Thymus (tissue), 11 donors: ENCODE data around the gene FGF14. TPM values are rescaled to one million over a fixed set of nuclear protein-coding genes. Genes with fewer than 3 reads are reported as not detected.

Experiments used
- DNase-seq, 9 donors: peaks; one replicate each; pipeline ENCODE4 v3.0.0-alpha.2; 2013; ENCODE audit warnings: low spot score in 9 of 9, low read depth in 6 of 9, missing footprints in 1 of 9
- H3K27ac ChIP-seq, 2 donors: one replicate each; pipeline ENCODE4 v1.5.1; 2013; ENCODE audit warnings: control low read depth in 1 of 2, low read depth in 1 of 2, low read length in 1 of 2, mild to moderate bottlenecking in 1 of 2, moderate library complexity in 1 of 2
- H3K27me3 ChIP-seq, 2 donors: one replicate each; pipeline ENCODE4 v1.5.1; 2013; ENCODE audit warnings: low read length in 1 of 2; ENCODE audit not compliant: control insufficient read depth in 2 of 2, insufficient read depth in 1 of 2
- H3K36me3 ChIP-seq, 2 donors: one replicate each; pipeline ENCODE4 v1.5.1; 2013; ENCODE audit warnings: low read length in 1 of 2, mild to moderate bottlenecking in 1 of 2, moderate library complexity in 1 of 2; ENCODE audit not compliant: control insufficient read depth in 2 of 2, insufficient read depth in 2 of 2
- H3K4me1 ChIP-seq, 2 donors: one replicate each; pipeline ENCODE4 v1.5.1; 2013; ENCODE audit warnings: low read length in 2 of 2; ENCODE audit not compliant: control insufficient read depth in 2 of 2, insufficient read depth in 2 of 2
- H3K4me3 ChIP-seq, 2 donors: one replicate each; pipeline ENCODE4 v1.5.1; 2013; ENCODE audit warnings: low read length in 2 of 2, control low read depth in 1 of 2, mild to moderate bottlenecking in 1 of 2
- H3K9me3 ChIP-seq, 2 donors: one replicate each; pipeline ENCODE4 v1.5.1; 2013; ENCODE audit warnings: low read length in 1 of 2, mild to moderate bottlenecking in 1 of 2; ENCODE audit not compliant: control insufficient read depth in 2 of 2, insufficient read depth in 1 of 2
- WGBS: extraction: QIAGEN DNeasy Blood & Tissue Kit; methylation state at CpG from one replicate; pipeline ENCODE4 v1.1.7; 2013; 5-methylcytosine and 5-hydroxymethylcytosine counted together
- polyA plus RNA-seq: library from polyadenylated mRNA; stranded (reverse); fragments of 200-250 nt; gene quantifications from one replicate; pipeline ENCODE4 v1.2.3, GENCODE V29; 2013
- total RNA-seq: library from RNA; stranded (reverse); fragments of 120-200 nt; gene quantifications from one replicate; pipeline ENCODE4 v1.2.4, GENCODE V29; 2013
- donor health status: healthy.

FGF14 gene
- total and polyA plus RNA-seq, 2 donors = 0.05 to 0.14 TPM

DNA sequence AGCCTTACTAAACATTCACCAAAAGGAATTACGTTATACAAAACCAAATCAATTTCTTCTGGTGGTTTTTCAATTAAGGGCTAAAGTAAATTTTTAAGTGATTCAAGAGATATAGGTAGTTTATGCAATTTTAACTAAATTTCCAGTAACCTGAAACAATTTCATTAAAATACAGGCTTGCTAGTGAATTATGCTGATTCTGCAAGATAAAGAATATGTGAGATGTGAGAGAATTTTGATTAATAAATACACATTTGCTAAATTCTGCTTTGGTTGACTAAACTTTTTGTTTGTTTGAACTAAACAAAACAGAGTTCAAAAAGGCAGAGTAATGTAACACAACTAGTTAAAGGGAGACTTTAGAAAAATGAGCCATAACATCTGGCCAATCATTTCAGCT is 27.1 kb downstream of the FGF14 start:
- no peak for DNase-seq
- no peak overlapping the region for H3K4me3 ChIP-seq
- no peaks in the 10 kb centered on the region for H3K9me3 ChIP-seq
- WGBS = 98% methylated on average over 1 of the region's 1 CpG
- H3K27ac ChIP-seq = no peak overlapping the region
- H3K36me3 ChIP-seq = no peaks in the 10 kb centered on the region
- H3K4me1 ChIP-seq = no peaks in the 10 kb centered on the region
- H3K27me3 ChIP-seq = no peaks in the 10 kb centered on the region

- Histone ChIP-seq H3K27ac (no peak overlapping the region), H3K4me1 (no peaks in the 10 kb centered on the region), H3K4me3 (no peak overlapping the region), H3K27me3 (no peaks in the 10 kb centered on the region), H3K36me3 (no peaks in the 10 kb centered on the region), H3K9me3 (no peaks in the 10 kb centered on the region)
- no peak for DNase-seq
These were observed 27.6 kb downstream of the FGF14 start for GRCh38 chr13:102374233-102374632.

DNA sequence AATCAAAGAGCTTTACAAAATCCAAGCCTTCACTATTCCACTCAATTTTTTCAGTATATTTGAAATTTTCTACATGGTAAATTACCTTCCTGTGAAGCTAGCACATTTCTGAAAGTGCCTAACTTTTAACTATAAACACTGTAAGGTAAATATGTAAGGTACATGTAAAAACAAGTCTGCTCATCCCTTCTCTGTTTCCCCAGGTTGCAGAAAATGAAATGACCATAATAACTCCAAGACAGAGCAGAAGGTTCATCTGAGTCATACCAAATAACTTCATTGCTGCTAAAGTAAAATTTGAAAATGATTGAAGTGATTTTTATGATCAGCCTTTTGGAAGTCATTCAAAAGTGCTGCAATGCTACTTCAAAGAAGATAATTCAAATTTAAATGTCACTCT is 28.6 kb downstream of the FGF14 start:
- no peak for DNase-seq
- H3K4me1 ChIP-seq = no peaks in the 10 kb centered on the region
- no peak overlapping the region for H3K27ac ChIP-seq
- H3K36me3 ChIP-seq = no peaks in the 10 kb centered on the region
- H3K9me3 ChIP-seq = no peaks in the 10 kb centered on the region
- no peaks in the 10 kb centered on the region for H3K27me3 ChIP-seq
- H3K4me3 ChIP-seq = no peak overlapping the region

GRCh38 chr13:102369302-102369701 is 32.5 kb downstream of the FGF14 start:
- Histone ChIP-seq H3K9me3 (no peaks in the 10 kb centered on the region), H3K27ac (no peak overlapping the region), H3K4me1 (no peaks in the 10 kb centered on the region), H3K27me3 (no peaks in the 10 kb centered on the region), H3K36me3 (no peaks in the 10 kb centered on the region), H3K4me3 (no peak overlapping the region)
- 85% methylated on average over 2 of the region's 2 CpGs for WGBS
- no peak for DNase-seq

DNA sequence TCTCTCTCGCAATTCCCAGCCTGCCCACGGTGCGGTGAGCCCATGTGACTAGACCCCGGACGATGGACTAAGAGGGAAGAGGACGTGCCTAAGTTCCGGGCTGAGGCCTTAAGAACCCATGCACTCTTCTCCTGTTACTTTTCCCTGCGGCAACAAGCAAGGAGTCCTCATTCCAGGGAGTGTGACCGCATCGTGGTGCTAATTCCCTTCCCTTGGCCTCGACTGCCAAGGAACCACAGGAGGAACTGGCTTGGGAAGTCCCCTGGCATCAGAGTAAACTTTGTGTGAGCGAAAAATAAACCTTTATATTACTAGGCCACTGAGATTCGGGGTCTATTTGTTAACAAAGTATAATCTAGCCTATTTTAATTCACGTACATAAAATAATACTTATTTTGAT is 34.0 kb downstream of the FGF14 start:
- WGBS = 93% methylated on average over 14 of the region's 14 CpGs
- no peak for DNase-seq
- H3K9me3 ChIP-seq = no peaks in the 10 kb centered on the region
- H3K36me3 ChIP-seq = no peaks in the 10 kb centered on the region
- no peak overlapping the region for H3K4me3 ChIP-seq
- H3K27ac ChIP-seq = no peak overlapping the region
- no peaks in the 10 kb centered on the region for H3K4me1 ChIP-seq
- no peaks in the 10 kb centered on the region for H3K27me3 ChIP-seq

DNA sequence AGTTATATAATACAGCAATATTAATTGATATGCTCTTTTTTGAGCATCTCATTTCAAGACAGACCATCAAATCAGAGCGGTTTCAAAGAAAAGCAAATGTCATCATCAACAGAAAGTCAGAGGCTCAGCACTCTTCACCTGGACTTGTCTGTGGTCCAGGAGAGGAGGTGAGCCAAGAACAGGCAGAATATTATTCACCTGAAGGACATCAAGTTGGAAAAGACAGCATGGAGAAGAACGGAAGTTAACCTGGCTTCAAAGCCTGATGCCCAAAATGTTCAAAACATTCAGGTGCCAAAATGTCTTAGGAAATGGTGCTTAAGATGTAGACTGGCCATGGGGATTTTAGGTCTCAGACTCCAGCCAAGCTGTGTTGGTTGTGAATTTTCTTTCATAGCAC is 40.7 kb downstream of the FGF14 start:
- H3K4me3 ChIP-seq = no peak overlapping the region
- no peaks in the 10 kb centered on the region for H3K4me1 ChIP-seq
- WGBS = 92% methylated on average over 2 of the region's 2 CpGs
- no peak overlapping the region for H3K27ac ChIP-seq
- no peaks in the 10 kb centered on the region for H3K36me3 ChIP-seq
- no peak for DNase-seq
- no peaks in the 10 kb centered on the region for H3K9me3 ChIP-seq
- no peaks in the 10 kb centered on the region for H3K27me3 ChIP-seq

DNA sequence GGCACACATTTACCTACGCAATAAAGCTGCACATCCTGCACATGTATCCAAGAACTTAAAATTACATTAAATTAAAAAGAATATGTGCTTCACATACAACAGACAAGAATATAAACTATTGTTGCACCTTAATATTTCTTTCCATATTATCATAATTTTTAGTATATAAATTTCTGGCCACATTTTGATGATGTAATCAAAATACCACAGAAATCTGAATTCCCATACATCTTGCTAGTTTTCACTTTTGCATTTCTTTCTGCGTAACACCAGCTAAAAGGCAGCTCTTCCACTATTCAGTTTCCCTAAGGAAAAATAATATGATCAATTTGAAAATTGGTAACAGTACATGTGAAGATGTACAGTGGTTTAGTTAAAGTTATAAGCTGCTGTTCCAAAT is 42.6 kb downstream of the FGF14 start:
- WGBS = 98% methylated on average over 2 of the region's 2 CpGs
- Histone ChIP-seq H3K4me3 (no peak overlapping the region), H3K9me3 (no peaks in the 10 kb centered on the region), H3K27me3 (no peaks in the 10 kb centered on the region), H3K4me1 (no peaks in the 10 kb centered on the region), H3K27ac (no peak overlapping the region), H3K36me3 (no peaks in the 10 kb centered on the region)
- no peak for DNase-seq

- Histone ChIP-seq H3K4me3 (no peak overlapping the region), H3K4me1 (no peaks in the 10 kb centered on the region), H3K27ac (no peak overlapping the region), H3K9me3 (no peaks in the 10 kb centered on the region), H3K36me3 (no peaks in the 10 kb centered on the region), H3K27me3 (no peaks in the 10 kb centered on the region)
- 87% methylated on average over 3 of the region's 3 CpGs for WGBS
- DNase-seq = no peak
These were observed 46.6 kb downstream of the FGF14 start for GRCh38 chr13:102355251-102355650.

DNA sequence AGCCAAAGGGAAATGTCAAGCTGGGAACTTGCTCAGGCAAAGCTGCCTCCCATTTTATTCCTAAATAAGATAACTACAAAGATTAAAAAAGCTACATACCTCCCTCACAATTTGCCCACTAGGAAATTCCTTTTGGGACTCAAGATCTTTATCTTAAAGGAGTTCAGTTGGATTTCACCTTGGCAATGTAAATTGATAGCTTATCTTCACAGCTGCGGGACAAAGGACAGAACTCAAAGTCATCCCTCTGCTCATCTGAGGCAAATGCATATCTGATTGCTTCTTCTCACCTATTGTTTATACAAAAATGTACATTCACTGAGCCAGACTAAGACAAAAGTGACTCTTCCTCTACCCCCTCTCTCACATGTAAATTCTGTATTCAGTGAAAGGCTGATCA is 47.8 kb downstream of the FGF14 start:
- no peaks in the 10 kb centered on the region for H3K36me3 ChIP-seq
- no peaks in the 10 kb centered on the region for H3K4me1 ChIP-seq
- H3K27me3 ChIP-seq = no peaks in the 10 kb centered on the region
- no peaks in the 10 kb centered on the region for H3K9me3 ChIP-seq
- no peak for DNase-seq
- 68% methylated on average over 1 of the region's 1 CpG for WGBS
- no peak overlapping the region for H3K4me3 ChIP-seq
- no peak overlapping the region for H3K27ac ChIP-seq

GRCh38 chr13:102351521-102351920 is 50.3 kb downstream of the FGF14 start:
- no peaks in the 10 kb centered on the region for H3K4me1 ChIP-seq
- no peaks in the 10 kb centered on the region for H3K36me3 ChIP-seq
- 81% methylated on average over 5 of the region's 5 CpGs for WGBS
- no peak overlapping the region for H3K27ac ChIP-seq
- H3K9me3 ChIP-seq = no peaks in the 10 kb centered on the region
- H3K4me3 ChIP-seq = no peak overlapping the region
- no peak for DNase-seq
- H3K27me3 ChIP-seq = no peaks in the 10 kb centered on the region
